SU-DHL-6 (cell line): ENCODE results near the gene TLDC2.

Source experiments
- CTCF ChIP-seq: fragments of 200-600 bp; sonication (generic); IDR thresholded peaks from one replicate; pipeline ENCODE4 v1.5.1; 2017; ENCODE audit warnings: antibody characterized with exemption, mild to moderate bottlenecking, low read length, moderate library complexity; ENCODE audit not compliant: insufficient read depth, poor library complexity, severe bottlenecking
- EZH2phosphoT487 ChIP-seq: fragments of 200-600 bp; sonication (generic), shearing (Covaris generic); conservative IDR thresholded peaks from 2 replicates; pipeline ENCODE4 v1.6.1; 2018; ENCODE audit warnings: mild to moderate bottlenecking, antibody characterized with exemption, low read length, moderate library complexity, mixed read lengths

DNA sequence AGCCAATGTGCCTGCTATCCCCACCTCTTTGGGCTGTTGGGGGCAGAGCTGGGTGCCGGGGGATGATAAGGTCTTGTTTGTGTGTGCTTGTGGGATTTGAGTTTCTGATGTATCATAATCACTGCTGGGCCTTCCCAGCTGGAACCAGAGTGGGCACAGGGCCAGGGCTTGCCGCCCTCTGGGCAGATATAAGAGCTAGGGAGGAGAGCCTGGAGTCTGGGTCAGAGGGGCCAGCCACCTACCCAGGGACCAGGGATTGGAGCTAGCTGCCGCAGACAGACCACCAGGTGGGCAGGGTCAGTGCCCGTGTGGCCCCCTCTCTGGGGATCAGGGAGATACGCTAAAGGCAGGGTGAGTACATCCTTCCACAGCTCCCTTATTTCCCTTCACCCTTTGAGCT, 3.1 kb upstream of the TLDC2 start:
- TF ChIP-seq CTCF (no peak), EZH2phosphoT487 (no peak)
